Posterior cingulate gyrus (tissue), 11 donors: ENCODE measurements around the gene TNFAIP8.
"Not testable (repeated sequence)": the region's sequence is repeated elsewhere in the genome, so short reads cannot be mapped to it uniquely, and the experiment has no call there.

Experiments
- DNase-seq, 10 donors: peaks; one replicate each; pipeline versions ENCODE4 v3.0.0 to v3.0.0-alpha.2; 2020 to 2021; ENCODE audit warnings: mixed read lengths in 3 of 10
- intact Hi-C: fragments of 100-400 bp; cut with DNase I; formaldehyde crosslinking; loops from one replicate; pipeline ENCODE4 v1.15.1; 2023

Gene TNFAIP8

DNA sequence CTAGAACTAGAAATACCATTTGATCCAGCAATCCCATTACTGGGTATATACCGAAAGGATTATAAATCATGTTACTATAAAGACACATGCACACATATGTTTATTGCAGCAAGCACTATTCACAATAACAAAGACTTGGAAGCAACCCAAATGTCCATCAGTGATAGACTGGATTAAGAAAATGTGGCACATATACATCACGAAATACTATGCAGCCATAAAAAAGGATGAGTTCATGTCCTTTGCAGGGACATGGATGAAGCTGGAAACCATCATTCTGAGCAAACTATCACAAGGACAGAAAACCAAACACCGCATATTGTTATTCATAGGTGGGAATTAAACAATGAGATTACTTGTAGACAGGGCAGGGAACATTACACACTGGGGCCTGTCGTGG lies 88.8 kb downstream of the TNFAIP8 start:
- DNase-seq, intact Hi-C loops: not testable (repeated sequence)

DNA sequence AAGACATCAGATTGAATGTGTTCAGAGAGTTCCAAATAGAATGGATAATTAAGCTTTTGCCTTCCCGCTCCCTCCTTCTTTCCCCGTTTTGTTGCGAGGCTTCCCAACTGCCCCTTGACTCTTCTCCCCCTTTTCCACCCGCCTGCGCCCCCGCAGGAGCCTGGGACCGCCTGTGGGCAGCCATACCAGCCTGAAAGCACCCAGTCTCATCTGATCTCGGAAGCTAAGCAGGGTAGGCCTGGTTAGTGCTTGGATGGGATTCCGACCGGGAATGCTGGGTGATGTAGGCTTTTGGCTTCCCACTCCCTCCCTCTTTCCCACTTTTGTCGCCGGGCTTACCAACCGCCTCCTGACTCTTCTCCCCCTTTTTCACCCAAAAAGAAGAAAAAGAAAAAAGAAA lies 89.7 kb downstream of the TNFAIP8 start:
- intact Hi-C loops = no loop called here
- no peak for DNase-seq
